CD4-positive, alpha-beta T cell (primary cell): Measurements from ENCODE around the gene TRHDE. TPM values are rescaled to one million over a fixed set of nuclear protein-coding genes. Genes with fewer than 3 reads are reported as not detected.

Experiments used
- ATAC-seq: fragments of 200-7000 bp; cut with Tn5 transposase; one replicate; pipeline ENCODE4 v1.10.0; 2022; ENCODE audit warnings: mild to moderate bottlenecking; ENCODE audit not compliant: poor library complexity
- CTCF ChIA-PET: fragments of 350-600 bp; sonication (Branson Sonifier 250); formaldehyde crosslinking; loops from one replicate; lab custom pipeline; 2021; ENCODE audit warnings: antibody characterized with exemption, inconsistent platforms; lab: Charles Lee
- POLR2A ChIA-PET: fragments of 350-600 bp; sonication (Branson Sonifier 250); formaldehyde crosslinking; loops from one replicate; lab custom pipeline; 2021; ENCODE audit warnings: antibody characterized with exemption, inconsistent platforms; lab: Charles Lee
- DNase-seq, 14 experiments: peaks; one replicate each; pipeline ENCODE4 v3.0.0-alpha.2; 2013 to 2020; ENCODE audit warnings: mixed read lengths in 2 of 14
- H3K27ac ChIP-seq, 2 donors: one replicate each; pipeline versions ENCODE4 v1.5.1 to v1.7.0; 2013; ENCODE audit warnings: low read length in 2 of 2, low read depth in 1 of 2, mild to moderate bottlenecking in 1 of 2
- H3K27me3 ChIP-seq, 2 experiments: 1 replicate in 1 of 2; 2 replicates in 1 of 2; pipeline versions ENCODE4 v1.6.1 to v1.7.0; 2013; ENCODE audit warnings: low read length in 2 of 2, control low read depth in 1 of 2, mild to moderate bottlenecking in 1 of 2, moderate library complexity in 1 of 2; ENCODE audit not compliant: insufficient read depth in 2 of 2, control insufficient read depth in 1 of 2
- H3K36me3 ChIP-seq: one replicate; pipeline ENCODE4 v1.6.1; 2013; ENCODE audit warnings: low read length, control low read depth; ENCODE audit not compliant: insufficient read depth
- H3K4me1 ChIP-seq: one replicate; pipeline ENCODE4 v1.6.1; 2013; ENCODE audit warnings: low read length, control low read depth; ENCODE audit not compliant: insufficient read depth
- H3K4me3 ChIP-seq: one replicate; pipeline ENCODE4 v1.5.1; 2013; ENCODE audit warnings: mild to moderate bottlenecking, low read length, moderate library complexity
- H3K9me3 ChIP-seq, 2 experiments: 1 replicate in 1 of 2; 2 replicates in 1 of 2; pipeline versions ENCODE4 v1.6.1 to v1.7.0; 2013; ENCODE audit warnings: low read length in 2 of 2, mild to moderate bottlenecking in 2 of 2, control low read depth in 1 of 2, moderate library complexity in 1 of 2; ENCODE audit not compliant: control insufficient read depth in 1 of 2, insufficient read depth in 1 of 2
- H3K27ac Mint-ChIP-seq: one replicate; pipeline ENCODE4 v1.8.0; 2020; ENCODE audit warnings: mixed read lengths
- H3K27me3 Mint-ChIP-seq: one replicate; pipeline ENCODE4 v1.8.0; 2021; ENCODE audit warnings: mixed read lengths
- H3K36me3 Mint-ChIP-seq: one replicate; pipeline ENCODE4 v1.8.0; 2021; ENCODE audit warnings: low read depth, mixed read lengths
- H3K4me1 Mint-ChIP-seq: one replicate; pipeline ENCODE4 v1.8.0; 2021; ENCODE audit warnings: low read depth, mixed read lengths
- H3K4me3 Mint-ChIP-seq: one replicate; pipeline ENCODE4 v1.8.0; 2020; ENCODE audit warnings: mild to moderate bottlenecking, mixed read lengths
- H3K9me3 Mint-ChIP-seq: one replicate; pipeline ENCODE4 v1.8.0; 2020; ENCODE audit warnings: mixed read lengths
- CTCF ChIP-seq: fragments of 200-600 bp; IDR thresholded peaks from one replicate; pipeline ENCODE4 v1.8.0; 2022; ENCODE audit warnings: antibody characterized with exemption, mild to moderate bottlenecking
- intact Hi-C, 2 experiments: fragments of 100-400 bp; cut with DNase I in 1 of 2; cut with micrococcal nuclease in 1 of 2; formaldehyde crosslinking; loops; one replicate each; pipeline versions ENCODE4 v1.15.1 to v1.9.0; 2023 to 2025; cut with DNase I, micrococcal nuclease
- total RNA-seq, 174 experiments: library from RNA in 2 of 174; stranded (reverse) in 2 of 174; gene quantifications; one replicate each; pipeline ENCODE4 v1.2.3 and lab custom pipeline; 2021 to 2026

The TRHDE gene
- total RNA-seq, 2 experiments from 2014 or later, result not detected

- no peaks in the 10 kb centered on the region for H3K27me3 ChIP-seq
- Mint-ChIP-seq H3K36me3 (no peaks in the 10 kb centered on the region), H3K4me1 (no peaks in the 10 kb centered on the region), H3K27me3 (no peaks in the 10 kb centered on the region), H3K4me3 (no peak overlapping the region), H3K9me3 (no peaks in the 10 kb centered on the region), H3K27ac (no peak overlapping the region)
- intact Hi-C loops, result no loop called here
- ATAC-seq (no peak), DNase-seq (no peak)
- no peaks in the 10 kb centered on the region for H3K36me3 ChIP-seq
- H3K9me3 ChIP-seq, result peaks cover 0 to 6% of the 10 kb centered on the region in 2 experiments
- no peak for TF ChIP-seq CTCF
- ChIA-PET POLR2A (no interaction called here), CTCF (no interaction called here)
- H3K27ac ChIP-seq, result no peak overlapping the region
- no peak overlapping the region for H3K4me3 ChIP-seq
- H3K4me1 ChIP-seq, result no peaks in the 10 kb centered on the region
These were observed 58.1 kb downstream of the TRHDE start for GRCh38 chr12:72330301-72330700.

GRCh38 chr12:72330784-72331183, 58.6 kb downstream of the TRHDE start:
- no peak for ATAC-seq
- Mint-ChIP-seq H3K4me1 (no peaks in the 10 kb centered on the region), H3K27ac (no peak overlapping the region), H3K9me3 (no peaks in the 10 kb centered on the region), H3K36me3 (no peaks in the 10 kb centered on the region), H3K27me3 (no peaks in the 10 kb centered on the region), H3K4me3 (no peak overlapping the region)
- Histone ChIP-seq H3K27me3 (no peaks in the 10 kb centered on the region), H3K36me3 (no peaks in the 10 kb centered on the region), H3K4me3 (no peak overlapping the region), H3K4me1 (no peaks in the 10 kb centered on the region), H3K27ac (no peak overlapping the region), H3K9me3 (peaks cover 0 to 6% of the 10 kb centered on the region in 2 experiments)
- ChIA-PET POLR2A (no interaction called here), CTCF (no interaction called here)
- TF ChIP-seq CTCF, result no peak
- DNase-seq, result no peak
- intact Hi-C loops, result no loop called here

DNA sequence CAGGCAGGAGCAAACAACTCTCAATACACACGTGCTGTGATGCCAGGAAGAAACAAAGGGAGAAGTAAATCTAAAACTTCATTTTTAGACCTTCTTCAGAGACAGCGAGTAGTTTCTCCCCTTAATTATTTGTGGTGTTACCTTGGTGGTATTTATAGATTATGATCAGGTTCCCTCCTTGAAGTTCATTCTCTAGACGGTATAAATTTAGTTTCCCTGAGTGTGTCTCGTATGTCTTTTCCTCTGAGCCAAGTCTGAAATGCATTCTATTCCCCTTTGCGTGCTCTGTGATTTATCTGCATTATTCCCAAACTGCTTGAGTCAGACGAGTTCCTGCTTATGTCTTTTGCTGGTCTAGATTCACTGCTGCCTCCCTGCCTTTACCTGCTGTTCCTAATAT, 65.2 kb downstream of the TRHDE start:
- H3K27me3 ChIP-seq, result no peaks in the 10 kb centered on the region
- H3K4me3 Mint-ChIP-seq, result no peak overlapping the region
- ChIA-PET CTCF (no interaction called here), POLR2A (no interaction called here)
- intact Hi-C loops, result no loop called here
- TF ChIP-seq CTCF, result no peak
- H3K27ac ChIP-seq, result no peak overlapping the region
- H3K9me3 ChIP-seq, result no peaks in the 10 kb centered on the region
- no peaks in the 10 kb centered on the region for H3K36me3 Mint-ChIP-seq
- H3K4me3 ChIP-seq, result no peak overlapping the region
- no peaks in the 10 kb centered on the region for H3K36me3 ChIP-seq
- no peak overlapping the region for H3K27ac Mint-ChIP-seq
- no peaks in the 10 kb centered on the region for H3K4me1 Mint-ChIP-seq
- ATAC-seq (no peak), DNase-seq (no peak)
- H3K4me1 ChIP-seq, result no peaks in the 10 kb centered on the region
- no peaks in the 10 kb centered on the region for H3K27me3 Mint-ChIP-seq
- H3K9me3 Mint-ChIP-seq, result no peaks in the 10 kb centered on the region
